Measurements from ENCODE around the gene FRMD5. TPM values are rescaled to one million over a fixed set of nuclear protein-coding genes. Genes with fewer than 3 reads are reported as not detected.

The FRMD5 gene
- total RNA-seq, 1 donor from 2014 or later, result 1.5 TPM

DNA sequence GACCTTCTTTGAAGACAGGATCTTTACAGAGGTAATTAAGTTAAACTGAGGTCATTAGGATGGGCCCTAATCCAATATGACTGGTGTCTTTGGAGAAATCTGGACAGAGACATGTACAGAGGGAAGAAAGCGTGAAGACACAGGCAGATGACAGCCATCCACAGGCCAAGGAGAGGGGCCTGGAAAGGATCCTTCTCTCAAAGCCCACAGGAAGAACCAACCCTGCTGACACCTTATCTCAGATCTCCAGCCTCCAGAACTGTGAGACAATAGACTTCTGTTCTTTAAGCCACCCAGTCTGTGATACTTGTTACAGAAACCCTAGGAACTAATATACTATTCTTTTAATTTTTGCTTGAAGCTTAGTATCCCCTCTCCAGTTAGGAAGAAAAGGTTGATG, 294.1 kb downstream of the FRMD5 start:
- DNase-seq (ENCODE audit: low read depth in 2 of 2), result no peak

DNA sequence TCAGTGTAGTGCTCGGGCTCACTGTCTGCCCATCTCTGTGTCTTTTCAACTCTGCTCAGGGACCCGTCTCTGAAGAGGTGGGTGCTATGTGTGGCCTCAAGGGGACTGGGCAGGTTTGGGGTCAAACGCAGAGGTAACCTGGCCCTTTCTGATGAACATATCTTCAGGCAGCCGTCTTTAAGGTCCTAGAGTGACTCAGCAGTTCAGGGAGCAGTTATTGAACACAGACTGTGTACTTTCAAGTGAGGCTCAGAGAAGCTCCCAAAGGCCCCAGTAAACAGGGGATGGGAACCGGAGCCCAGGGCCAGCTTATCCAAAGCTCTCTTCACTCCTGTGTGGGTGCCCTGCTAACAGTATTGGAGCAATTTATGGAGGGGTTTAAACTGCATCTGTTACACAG, 295.1 kb downstream of the FRMD5 start:
- no peak for DNase-seq (ENCODE audit: low read depth in 2 of 2)

- no peak for DNase-seq (ENCODE audit: low read depth in 2 of 2)
Measured at GRCh38 chr15:43898891-43899290, 296.2 kb downstream of the FRMD5 start.

- no peak for DNase-seq (ENCODE audit: low read depth in 2 of 2)
Measured at GRCh38 chr15:43896543-43896942, 298.5 kb downstream of the FRMD5 start.

DNA sequence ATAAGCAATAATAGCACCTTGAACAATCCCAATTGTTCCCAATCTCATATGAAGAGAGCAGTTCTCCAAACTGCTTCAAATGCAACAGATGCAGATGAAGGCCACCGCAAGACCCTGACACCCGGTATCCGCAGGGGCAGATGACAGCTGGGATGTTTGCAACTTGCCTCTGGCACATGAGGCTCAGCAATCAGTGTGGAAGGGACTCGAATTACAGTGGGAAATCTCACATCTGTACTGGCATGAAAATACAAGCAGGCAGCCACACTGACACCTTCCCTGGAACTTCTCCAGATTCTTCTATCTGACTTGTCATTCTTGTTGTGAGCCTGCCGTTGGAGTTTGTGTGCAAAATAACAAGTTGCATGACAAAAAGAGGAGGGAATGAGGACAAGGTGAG, 299.5 kb downstream of the FRMD5 start:
- DNase-seq (ENCODE audit: low read depth in 2 of 2), result no peak

DNA sequence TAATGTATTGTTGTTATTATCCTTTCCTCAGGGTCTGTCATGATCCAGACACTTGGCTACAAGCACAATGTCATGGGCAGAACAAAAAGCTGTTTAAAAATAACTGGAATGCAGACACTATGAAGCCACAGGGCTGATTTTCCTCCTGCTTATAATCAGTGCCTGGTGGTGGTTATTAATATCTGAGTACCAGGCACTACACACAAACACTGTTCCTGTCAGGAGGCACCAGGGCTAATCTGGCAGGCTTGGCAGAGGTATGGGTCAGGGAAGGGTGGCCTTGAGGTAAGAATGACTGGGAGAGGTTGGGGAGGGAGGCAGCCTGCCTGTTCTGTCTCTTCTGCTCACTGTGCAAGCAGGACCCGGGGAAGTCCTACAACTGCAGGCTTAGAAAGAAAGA, 301.1 kb downstream of the FRMD5 start:
- no peak for DNase-seq (ENCODE audit: low read depth in 2 of 2)

DNA sequence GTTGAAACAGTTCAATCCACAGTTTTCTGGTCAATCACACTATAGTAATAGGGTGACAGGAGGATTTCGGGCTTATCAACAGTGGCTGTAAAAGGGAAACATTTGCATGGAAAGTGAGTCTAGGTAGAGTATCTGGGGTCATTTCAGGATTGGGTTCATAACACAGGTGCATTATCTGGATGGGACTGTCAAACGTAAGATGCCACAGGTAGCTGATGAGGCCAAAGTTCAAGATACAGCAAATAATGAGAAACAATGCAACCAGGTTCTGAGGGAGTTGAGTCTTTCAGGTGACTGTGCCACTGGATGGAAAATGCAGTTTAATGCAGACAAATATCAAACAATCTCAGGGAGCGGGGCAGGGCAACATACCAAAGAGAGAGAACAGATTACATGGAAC, 306.0 kb downstream of the FRMD5 start:
- no peak for DNase-seq (ENCODE audit: low read depth in 2 of 2)

DNA sequence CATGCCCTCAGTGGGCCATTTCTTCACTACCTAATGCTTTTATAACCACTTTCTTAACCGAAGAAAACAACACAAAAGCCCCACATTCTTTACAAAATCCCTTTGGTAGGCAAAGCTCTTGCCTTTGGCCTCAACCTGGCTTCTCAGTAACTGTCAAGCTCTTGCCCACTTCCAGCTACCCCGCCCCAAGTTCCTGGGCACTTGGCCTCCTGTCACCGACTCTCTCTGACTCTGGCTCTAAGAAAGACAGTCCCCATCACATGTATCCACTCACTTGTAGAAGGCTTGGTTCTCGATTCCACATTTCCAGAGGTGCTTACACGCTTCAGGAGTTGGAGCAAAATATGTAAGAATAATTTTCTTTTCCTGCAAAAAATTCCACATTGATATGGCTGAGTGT, 307.2 kb downstream of the FRMD5 start:
- no peak for DNase-seq (ENCODE audit: low read depth in 2 of 2)

DNA sequence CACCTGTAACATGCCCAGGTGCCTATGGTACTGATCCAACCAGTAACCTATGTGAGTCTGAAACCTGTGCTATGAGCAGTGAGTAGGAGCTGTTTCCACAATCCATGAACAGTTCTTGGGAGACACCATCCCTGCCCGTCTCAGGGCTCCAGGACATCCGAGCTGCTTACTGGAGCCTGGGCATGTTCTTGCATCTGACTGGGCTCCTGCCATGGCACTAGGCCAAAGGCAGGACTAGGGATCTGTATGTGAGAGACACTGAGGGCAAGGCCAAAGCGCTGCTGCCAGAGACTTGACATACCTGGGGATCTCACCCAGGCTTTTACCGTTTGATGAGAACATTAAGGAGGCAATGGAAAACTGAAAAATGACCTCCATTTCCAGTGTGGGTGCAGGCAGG, 308.5 kb downstream of the FRMD5 start:
- DNase-seq (ENCODE audit: low read depth in 2 of 2), result no peak

DNA sequence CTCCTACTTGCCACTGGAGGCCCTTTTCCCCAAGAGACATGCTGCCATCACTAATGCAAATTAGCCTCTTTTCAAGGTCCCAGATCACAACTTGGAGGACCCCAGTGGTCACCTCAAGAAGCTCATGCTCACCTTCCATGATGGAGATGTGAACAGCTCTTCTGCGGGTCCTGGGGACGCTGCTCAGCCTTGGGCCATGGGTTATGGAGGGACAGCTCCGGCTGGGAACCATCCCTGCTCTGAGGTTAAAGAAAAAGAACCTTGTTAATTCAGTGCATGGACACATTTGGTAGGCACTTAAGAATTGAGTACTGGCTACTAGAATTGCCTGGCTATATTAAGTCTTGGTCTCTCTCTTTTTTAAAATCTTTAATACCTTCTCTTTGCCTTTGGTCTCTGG, 311.5 kb downstream of the FRMD5 start:
- DNase-seq (ENCODE audit: low read depth in 2 of 2), result no peak

GRCh38 chr15:43881944-43882343, 313.1 kb downstream of the FRMD5 start:
- peak in 1 of 2 donors; percentile 22 for DNase-seq (ENCODE audit: low read depth in 2 of 2)

DNA sequence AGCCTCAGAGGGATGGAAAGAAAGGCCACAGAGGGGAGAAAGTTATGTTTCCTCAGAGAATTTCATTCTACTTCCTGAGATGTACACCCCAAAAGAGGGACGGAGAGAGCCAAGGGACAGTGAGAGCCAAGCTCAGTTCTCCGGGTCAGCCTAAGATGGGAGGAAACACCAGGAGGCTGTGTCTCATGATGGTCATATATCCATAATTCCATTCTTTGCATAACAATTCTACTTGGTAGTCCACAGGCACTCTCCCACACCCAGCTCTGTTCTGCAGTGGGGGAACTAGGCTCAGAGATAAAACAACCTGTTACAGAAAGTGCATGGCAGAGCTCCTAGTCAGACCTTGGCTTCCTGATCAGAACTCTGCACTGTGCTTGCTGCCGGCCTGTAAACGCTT, 313.8 kb downstream of the FRMD5 start:
- no peak for DNase-seq (ENCODE audit: low read depth in 2 of 2)

GRCh38 chr15:43880406-43881194, 314.5 kb downstream of the FRMD5 start:
- DNase-seq (ENCODE audit: low read depth in 2 of 2), result no peak

DNA sequence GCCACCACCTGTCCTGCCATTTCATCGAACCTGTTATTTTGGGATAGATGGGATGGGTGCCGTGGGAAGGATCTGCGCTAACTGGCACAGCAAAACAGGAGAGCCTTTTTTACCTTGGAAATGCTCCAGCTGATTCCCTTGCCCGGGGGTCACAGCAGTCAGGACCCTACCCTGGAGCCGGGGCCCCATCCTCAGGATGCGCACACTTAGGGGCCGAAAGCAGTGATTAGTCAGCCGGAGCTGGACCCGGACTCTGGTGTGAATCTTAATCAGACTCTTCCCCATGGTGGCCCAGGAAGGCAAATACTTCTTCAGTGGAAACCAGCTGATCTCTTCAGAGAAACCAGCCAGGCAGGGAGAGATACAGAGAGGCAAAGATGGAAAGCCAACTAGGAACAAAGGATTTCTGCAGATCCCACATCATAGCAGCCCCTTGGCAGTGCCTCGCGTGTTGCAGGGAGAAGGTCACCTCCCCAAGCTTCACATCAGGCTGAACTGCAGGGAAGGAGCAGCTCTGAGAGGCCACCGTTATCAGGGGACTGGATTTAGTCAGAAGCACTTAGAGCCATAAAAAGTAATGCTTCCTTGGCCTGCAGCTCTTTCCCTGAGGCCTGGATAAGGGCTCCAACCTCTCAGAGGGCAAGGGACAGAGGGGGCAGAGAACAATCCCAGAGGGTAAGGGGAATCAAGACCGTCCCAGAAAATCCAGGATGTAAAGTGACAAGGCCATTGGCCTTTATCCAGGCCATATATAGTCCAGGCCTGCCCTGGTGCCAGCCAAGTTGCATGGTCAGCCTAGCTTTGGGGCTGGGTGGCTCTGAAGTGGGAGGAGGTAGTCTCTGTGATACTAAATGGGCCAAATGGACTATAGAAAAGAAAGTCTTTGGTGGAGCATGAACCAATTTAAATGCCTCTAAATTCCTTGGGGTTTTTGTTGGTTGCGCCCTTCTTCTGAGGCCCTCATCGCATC, 315.4 kb downstream of the FRMD5 start:
- DNase-seq (ENCODE audit: low read depth in 2 of 2), result no peak

- DNase-seq (ENCODE audit: low read depth in 2 of 2), result no peak
Measured at GRCh38 chr15:43878446-43878845, 316.6 kb downstream of the FRMD5 start.

DNA sequence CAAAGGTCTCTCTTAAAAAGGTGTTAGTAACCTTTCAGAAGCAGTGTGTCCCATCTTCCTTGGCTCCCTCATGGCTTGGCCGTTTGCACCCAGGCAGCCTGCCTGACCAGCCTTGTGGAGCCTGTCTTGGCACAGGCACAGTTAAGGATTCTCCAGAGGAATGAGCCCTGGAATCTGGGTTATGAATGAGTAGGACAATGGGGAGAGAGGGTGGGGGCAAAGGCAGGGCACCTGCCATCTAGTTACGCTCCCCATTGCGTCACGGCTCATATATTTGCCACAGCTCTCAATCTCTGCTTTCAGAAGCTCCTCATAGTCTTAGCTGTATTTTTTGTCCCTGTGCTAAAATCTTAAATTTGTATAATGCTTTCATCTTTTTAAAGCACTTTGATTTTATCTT, 317.7 kb downstream of the FRMD5 start:
- DNase-seq (ENCODE audit: low read depth in 2 of 2), result no peak

- DNase-seq (ENCODE audit: low read depth in 2 of 2), result no peak
Measured at GRCh38 chr15:43876872-43877271, 318.2 kb downstream of the FRMD5 start.

DNA sequence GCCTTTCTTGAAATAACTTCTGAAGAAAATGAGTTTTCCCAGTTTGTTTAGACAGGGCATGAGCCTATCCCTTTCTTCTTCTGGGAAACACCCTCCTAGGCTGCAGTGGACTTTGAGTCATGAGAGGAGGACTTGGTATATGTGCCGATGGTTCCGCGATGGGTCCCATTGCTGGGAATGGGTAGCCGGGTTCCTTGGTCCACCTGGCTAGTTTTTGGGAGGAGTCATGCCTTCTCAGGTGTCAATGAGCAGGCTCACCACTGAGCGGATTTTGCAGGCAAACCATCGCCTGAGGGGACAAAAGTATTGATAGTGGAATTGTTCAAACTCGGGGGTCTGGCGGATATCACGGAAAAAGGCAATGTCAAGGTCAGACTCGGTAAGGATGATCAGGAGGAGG, 321.4 kb downstream of the FRMD5 start:
- DNase-seq (ENCODE audit: low read depth in 2 of 2), result no peak

- DNase-seq (ENCODE audit: low read depth in 2 of 2), result peak; percentile 61 to 82
Measured at GRCh38 chr15:43872416-43873020, 322.6 kb downstream of the FRMD5 start.

DNA sequence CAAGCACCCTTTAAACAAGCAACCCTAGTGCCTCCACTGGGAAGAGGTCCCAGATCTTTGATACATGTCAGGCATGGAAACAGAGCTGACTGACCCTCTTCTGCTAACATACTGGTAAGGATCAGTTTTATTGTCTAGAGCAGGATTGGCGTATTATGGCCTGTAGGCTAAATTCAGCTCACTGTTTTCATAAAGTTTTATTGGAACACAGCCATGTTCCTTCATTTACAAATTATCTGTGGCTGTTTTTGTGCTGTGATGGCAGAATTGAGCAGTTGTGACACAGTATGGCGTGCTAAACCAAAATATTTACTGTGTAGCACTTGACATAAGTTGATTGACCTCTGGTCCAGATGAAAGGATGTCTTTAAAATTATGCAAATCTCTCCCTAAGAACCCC, 323.2 kb downstream of the FRMD5 start:
- DNase-seq (ENCODE audit: low read depth in 2 of 2), result no peak

DNA sequence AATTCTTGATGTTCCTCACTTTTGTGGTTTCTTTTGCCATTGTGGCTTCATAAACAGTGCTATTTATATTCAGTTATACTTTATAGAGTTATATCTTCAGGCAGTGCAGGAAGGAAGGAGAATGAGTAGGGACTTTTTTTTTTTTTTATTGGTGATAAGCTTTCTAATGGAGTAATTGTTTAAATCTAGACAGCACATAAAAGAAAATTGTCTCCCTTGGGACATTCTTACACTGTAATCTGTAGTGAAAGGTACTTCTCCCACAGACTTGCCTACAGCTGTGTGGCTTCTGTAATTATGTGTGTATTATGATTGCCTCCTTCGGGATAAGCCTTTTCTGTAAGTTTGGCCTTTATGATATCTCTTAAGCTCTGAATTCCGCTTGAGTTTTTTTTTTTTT, 326.7 kb downstream of the FRMD5 start:
- DNase-seq (ENCODE audit: low read depth in 2 of 2), result no peak

GRCh38 chr15:43867096-43867495, 328.0 kb downstream of the FRMD5 start:
- no peak for DNase-seq (ENCODE audit: low read depth in 2 of 2)
